ENCODE measurements around the gene PPP6R3.

- TF ChIP-seq CTCF (conservative IDR thresholded peaks at IDR 0.05; ENCODE audit: low read length) (no peak), EZH2phosphoT487 (IDR thresholded peaks at IDR 0.05; ENCODE audit: borderline replicate concordance) (no peak)
Measured at GRCh38 chr11:68582416-68583040, 122.0 kb downstream of the PPP6R3 start.

Measured in Loucy (cell line).